ENCODE results near the gene RALGAPA2.

DNA sequence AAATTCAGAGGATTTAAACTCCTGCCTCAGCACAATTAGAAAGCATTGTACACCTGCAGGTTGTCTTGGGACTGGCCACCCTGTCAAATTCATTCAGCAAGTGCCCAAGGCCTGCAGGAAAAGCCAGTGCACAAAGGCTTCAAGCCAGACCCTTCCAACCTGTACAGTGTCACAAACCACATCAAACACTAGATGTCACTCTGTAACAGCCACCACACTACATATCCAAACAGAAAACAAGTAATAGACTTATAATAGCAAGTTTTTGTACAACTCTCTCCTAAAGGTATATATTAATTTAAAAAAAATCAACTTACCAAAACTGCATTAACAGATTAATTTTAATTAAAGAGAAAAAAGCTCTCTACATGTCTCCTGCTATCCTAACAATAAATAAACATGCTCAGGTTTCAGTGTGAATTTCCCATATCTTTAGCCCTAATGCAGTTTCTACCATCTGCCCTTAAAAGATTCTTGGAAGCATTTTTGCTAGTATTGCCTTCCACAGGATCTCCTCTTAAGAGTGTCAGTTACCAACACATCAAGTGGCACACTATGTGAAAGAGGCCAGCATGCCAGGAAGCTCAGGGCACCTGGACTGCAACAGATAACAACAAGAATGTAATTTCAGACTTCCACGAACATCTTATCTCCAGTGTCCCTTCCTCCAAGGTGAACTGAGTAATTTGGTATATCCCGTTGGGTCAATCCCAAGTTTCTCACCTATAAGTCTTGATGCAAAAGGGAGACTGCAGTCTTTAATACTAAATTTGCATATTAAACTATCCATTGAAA lies 47.5 kb downstream of the RALGAPA2 start:
- TF ChIP-seq, protein P1, sequence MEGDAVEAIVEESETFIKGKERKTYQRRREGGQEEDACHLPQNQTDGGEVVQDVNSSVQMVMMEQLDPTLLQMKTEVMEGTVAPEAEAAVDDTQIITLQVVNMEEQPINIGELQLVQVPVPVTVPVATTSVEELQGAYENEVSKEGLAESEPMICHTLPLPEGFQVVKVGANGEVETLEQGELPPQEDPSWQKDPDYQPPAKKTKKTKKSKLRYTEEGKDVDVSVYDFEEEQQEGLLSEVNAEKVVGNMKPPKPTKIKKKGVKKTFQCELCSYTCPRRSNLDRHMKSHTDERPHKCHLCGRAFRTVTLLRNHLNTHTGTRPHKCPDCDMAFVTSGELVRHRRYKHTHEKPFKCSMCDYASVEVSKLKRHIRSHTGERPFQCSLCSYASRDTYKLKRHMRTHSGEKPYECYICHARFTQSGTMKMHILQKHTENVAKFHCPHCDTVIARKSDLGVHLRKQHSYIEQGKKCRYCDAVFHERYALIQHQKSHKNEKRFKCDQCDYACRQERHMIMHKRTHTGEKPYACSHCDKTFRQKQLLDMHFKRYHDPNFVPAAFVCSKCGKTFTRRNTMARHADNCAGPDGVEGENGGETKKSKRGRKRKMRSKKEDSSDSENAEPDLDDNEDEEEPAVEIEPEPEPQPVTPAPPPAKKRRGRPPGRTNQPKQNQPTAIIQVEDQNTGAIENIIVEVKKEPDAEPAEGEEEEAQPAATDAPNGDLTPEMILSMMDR (IDR thresholded peaks at IDR 0.05) = peak; percentile 31 to 72 (median 65)
- TF ChIP-seq POLR2A (IDR thresholded peaks at IDR 0.05) = no peak

All from body of pancreas (tissue), 4 donors.